IMR-90 (cell line): ENCODE data around the gene CLDN11. TPM values are rescaled to one million over a fixed set of nuclear protein-coding genes. Genes with fewer than 3 reads are reported as not detected.
A peak's percentile ranks its signal among the peaks of the same experiment; 100 is the strongest.

ENCODE experiments used
- ATAC-seq: fragments of 200-7000 bp; cut with Tn5 transposase; 2 replicates; pipeline ENCODE4 v1.9.1; 2020; ENCODE audit warnings: low read depth, mild to moderate bottlenecking, moderate library complexity
- BruUV-seq: library from RNA; stranded (reverse); fragments of 400-500 nt; replicated peaks from 2 replicates; lab custom pipeline; 2021; lab: Mats Ljungman, UMichigan
- CTCF ChIA-PET: fragments of 300-600 bp; formaldehyde crosslinking; extraction: SDS; loops from one replicate; lab custom pipeline; 2021; ENCODE audit warnings: antibody characterized with exemption; lab: Yijun Ruan, JAX
- POLR2A ChIA-PET: fragments of 300-600 bp; sonication (Branson Sonifier 250); formaldehyde crosslinking; loops from one replicate; lab custom pipeline; 2022; ENCODE audit warnings: antibody characterized with exemption; ENCODE audit not compliant: unreplicated experiment; lab: Charles Lee
- DNase-seq: peaks from one replicate; pipeline ENCODE4 v3.0.0; 2013
- H2AFZ ChIP-seq: replicated peaks from 2 replicates; pipeline ENCODE3; 2013; ENCODE audit warnings: low read length, mild to moderate bottlenecking; ENCODE audit not compliant: poor library complexity
- H2AK5ac ChIP-seq: 2 replicates; pipeline ENCODE4 v1.6.1; 2013; ENCODE audit warnings: low read depth, low read length, inconsistent platforms
- H2AK9ac ChIP-seq: replicated peaks from 2 replicates; pipeline ENCODE3; 2013; ENCODE audit warnings: mild to moderate bottlenecking, low read depth, low read length, moderate library complexity; ENCODE audit not compliant: poor library complexity
- H2BK120ac ChIP-seq: 2 replicates; pipeline ENCODE4 v1.6.1; 2013; ENCODE audit warnings: low read depth, low read length, inconsistent platforms
- H2BK15ac ChIP-seq: 3 replicates; pipeline ENCODE4 v1.6.1; 2013; ENCODE audit warnings: low read depth, low read length, inconsistent platforms
- H2BK20ac ChIP-seq: 2 replicates; pipeline ENCODE4 v1.6.1; 2013; ENCODE audit warnings: low read depth, mild to moderate bottlenecking, inconsistent platforms, low read length, moderate library complexity
- H2BK5ac ChIP-seq: 2 replicates; pipeline ENCODE4 v1.6.1; 2013; ENCODE audit warnings: mild to moderate bottlenecking, low read depth, low read length, inconsistent platforms; ENCODE audit not compliant: poor library complexity, severe bottlenecking
- H3K14ac ChIP-seq: replicated peaks from 2 replicates; pipeline ENCODE4 v1.6.1; 2013; ENCODE audit warnings: low read depth, low read length, inconsistent platforms
- H3K18ac ChIP-seq: 2 replicates; pipeline ENCODE4 v1.6.1; 2013; ENCODE audit warnings: low read depth, low read length, control low read depth
- H3K23ac ChIP-seq: 2 replicates; pipeline ENCODE4 v1.6.1; 2013; ENCODE audit warnings: low read depth, low read length, inconsistent platforms
- H3K27ac ChIP-seq: 2 replicates; pipeline ENCODE4 v1.5.1; 2013; ENCODE audit warnings: mild to moderate bottlenecking, control low read depth, low read length; ENCODE audit not compliant: insufficient read depth
- H3K27me3 ChIP-seq: 2 replicates; pipeline ENCODE4 v1.6.1; 2013; ENCODE audit warnings: low read length; ENCODE audit not compliant: control insufficient read depth, insufficient read depth
- H3K36me3 ChIP-seq: 2 replicates; pipeline ENCODE4 v1.6.1; 2013; ENCODE audit warnings: low read length, mixed read lengths; ENCODE audit not compliant: control insufficient read depth, insufficient read depth
- H3K4ac ChIP-seq: 2 replicates; pipeline ENCODE4 v1.6.1; 2013; ENCODE audit warnings: low read depth, low read length, inconsistent platforms
- H3K4me1 ChIP-seq: 2 replicates; pipeline ENCODE4 v1.6.1; 2013; ENCODE audit warnings: low read length, mixed read lengths; ENCODE audit not compliant: control insufficient read depth, insufficient read depth
- H3K4me2 ChIP-seq: 2 replicates; pipeline ENCODE4 v1.6.1; 2013; ENCODE audit warnings: low read depth, mild to moderate bottlenecking, control low read depth, low read length, moderate library complexity
- H3K4me3 ChIP-seq: 2 replicates; pipeline ENCODE4 v1.5.1; 2013; ENCODE audit warnings: low read depth, mild to moderate bottlenecking, control low read depth, low read length, moderate library complexity; ENCODE audit not compliant: insufficient read depth
- H3K56ac ChIP-seq: 2 replicates; pipeline ENCODE4 v1.6.1; 2013; ENCODE audit warnings: low read length, inconsistent platforms; ENCODE audit not compliant: insufficient read depth; ENCODE audit errors: extremely low read depth
- H3K79me1 ChIP-seq, 2 experiments: 2 replicates each; pipeline ENCODE4 v1.6.1; 2013; ENCODE audit warnings: low read length in 2 of 2, inconsistent platforms in 1 of 2, low read depth in 1 of 2
- H3K9ac ChIP-seq: 2 replicates; pipeline ENCODE4 v1.6.1; 2013; ENCODE audit warnings: low read depth, low read length, control low read depth
- H3K9me1 ChIP-seq: 2 replicates; pipeline ENCODE4 v1.6.1; 2013; ENCODE audit warnings: low read length, inconsistent platforms; ENCODE audit not compliant: insufficient read depth
- H3K9me3 ChIP-seq: 2 replicates; pipeline ENCODE4 v1.6.1; 2013; ENCODE audit warnings: low read length; ENCODE audit not compliant: control insufficient read depth, insufficient read depth
- H4K20me1 ChIP-seq: 2 replicates; pipeline ENCODE4 v1.6.1; 2013; ENCODE audit warnings: low read length, inconsistent platforms; ENCODE audit not compliant: insufficient read depth
- H4K5ac ChIP-seq: 2 replicates; pipeline ENCODE4 v1.6.1; 2013; ENCODE audit warnings: mild to moderate bottlenecking, low read depth, low read length, control low read depth
- H4K8ac ChIP-seq, 2 experiments: 2 replicates each; pipeline ENCODE4 v1.6.1; 2013; ENCODE audit warnings: low read depth in 2 of 2, low read length in 2 of 2, control low read depth in 1 of 2, inconsistent platforms in 1 of 2
- H4K91ac ChIP-seq: 2 replicates; pipeline ENCODE4 v1.6.1; 2013; ENCODE audit warnings: low read depth, low read length, inconsistent platforms; ENCODE audit not compliant: insufficient read depth
- BHLHE40 ChIP-seq: fragments of 150-350 bp; IDR thresholded peaks from 2 replicates; pipeline ENCODE4 v1.6.1; 2016; ENCODE audit warnings: mild to moderate bottlenecking, low read depth, low read length
- ELK1 ChIP-seq: fragments of 150-350 bp; IDR thresholded peaks from 2 replicates; pipeline ENCODE4 v1.6.1; 2016; ENCODE audit warnings: low read depth, mild to moderate bottlenecking, low read length, moderate library complexity, borderline replicate concordance
- FOS ChIP-seq: fragments of 150-350 bp; IDR thresholded peaks from 2 replicates; pipeline ENCODE4 v1.6.1; 2016; ENCODE audit warnings: low read depth, low read length
- MAZ ChIP-seq: IDR thresholded peaks from 2 replicates; pipeline ENCODE4 v1.6.1; 2012; ENCODE audit warnings: low read depth, mild to moderate bottlenecking, low read length, improper control_type of control experiment, moderate library complexity, borderline replicate concordance
- MXI1 ChIP-seq: IDR thresholded peaks from 2 replicates; pipeline ENCODE4 v1.6.1; 2012; ENCODE audit warnings: low read depth, mild to moderate bottlenecking, low read length, moderate library complexity, borderline replicate concordance
- RCOR1 ChIP-seq: IDR thresholded peaks from 2 replicates; pipeline ENCODE4 v1.6.1; 2012; ENCODE audit warnings: mild to moderate bottlenecking, low read length, improper control_type of control experiment; ENCODE audit not compliant: insufficient replicate concordance
- SMC3 ChIP-seq: fragments of 150-350 bp; IDR thresholded peaks from 2 replicates; pipeline ENCODE4 v1.6.1; 2016; ENCODE audit warnings: low read depth, mild to moderate bottlenecking, antibody characterized with exemption, low read length, moderate library complexity
- WGBS, 2 experiments: methylation state at CpG; one replicate each; pipeline versions ENCODE4 v1.1.5 to v1.1.7; 2013; ENCODE audit warnings: missing lambda C conversion rate in 2 of 2; ENCODE audit not compliant: insufficient read length in 1 of 2; ENCODE audit errors: extremely low coverage in 2 of 2; 5-methylcytosine and 5-hydroxymethylcytosine counted together
- dilution Hi-C: fragments of 300-500 bp; cut with HindIII; formaldehyde crosslinking; loops from one replicate; pipeline ENCODE4 v1.14.3; 2018; ENCODE audit warnings: low sequenced_read_pairs; ENCODE audit not compliant: unreplicated experiment
- in situ Hi-C: fragments of 300-500 bp; cut with MboI; formaldehyde crosslinking; loops from 3 replicates; pipeline ENCODE4 v1.14.3; 2019; ENCODE audit warnings: low sequenced_read_pairs, inconsistent platforms, mixed read lengths
- intact Hi-C: fragments of 100-400 bp; cut with micrococcal nuclease; formaldehyde crosslinking; loops from 2 replicates; pipeline ENCODE4 v1.10.0; 2022
- polyA plus RNA-seq, 3 experiments: library from polyadenylated mRNA; depleted of rRNA; stranded (reverse); fragments of >200 nt; gene quantifications; 2 replicates each; pipeline ENCODE4 v1.2.3, GENCODE V29; 2012; ENCODE audit warnings: low replicate concordance in 1 of 3
- total RNA-seq: library from RNA; depleted of rRNA; stranded (reverse); fragments of >200 nt; gene quantifications from 2 replicates; pipeline ENCODE4 v1.2.3, GENCODE V29; 2012

Gene CLDN11
- total and polyA plus RNA-seq, 2 of the 4 experiments (the other 2 are of a cell fraction), result 245 to 318 TPM

- Histone ChIP-seq H3K14ac (peak overlapping the region; percentile 11), H3K9ac (peak overlapping the region; percentile 75)
- dilution Hi-C loops, result no loop called here
These were observed 2.5 kb downstream of the CLDN11 start for GRCh38 chr3:170421111-170421641.

More at GRCh38 chr3:170421111-170421641, 2.5 kb downstream of the CLDN11 start:
- Histone ChIP-seq H2BK5ac (peak overlapping the region; percentile 19), H4K20me1 (peaks cover 36% of the 10 kb centered on the region), H3K4me2 (peak overlapping the region; percentile 82), H3K9me1 (peaks cover 13% of the 10 kb centered on the region), H4K8ac (peak overlapping the region; percentile 54 to 82), H2AK5ac (peak overlapping the region; percentile 57), H3K79me1 (peaks cover 21 to 66% of the 10 kb centered on the region in 2 experiments), H3K36me3 (peaks cover 36% of the 10 kb centered on the region), H3K18ac (peak overlapping the region; percentile 55; the same call in 1 of the 2 replicates), H3K23ac (peak overlapping the region; percentile 87), H3K9me3 (no peaks in the 10 kb centered on the region), H2BK120ac (peak overlapping the region; percentile 34), H3K27me3 (no peaks in the 10 kb centered on the region), H3K4me1 (peaks cover 7% of the 10 kb centered on the region), H4K91ac (peak overlapping the region; percentile 53), H4K5ac (peak overlapping the region; percentile 41; the same call in 1 of the 2 replicates), H2AK9ac (peak overlapping the region; percentile 86), H2BK20ac (peak overlapping the region; percentile 43; the same call in 1 of the 2 replicates), H3K4me3 (peak overlapping the region; percentile 46), H3K4ac (peak overlapping the region; percentile 53), H3K56ac (peak overlapping the region; percentile 57; the same call in 1 of the 2 replicates), H2BK15ac (peak overlapping the region; percentile 22; the same call in 1 of the 3 replicates), H2AFZ (peak overlapping the region; percentile 79), H3K27ac (peak overlapping the region; percentile 93)
- intact Hi-C loops (no loop called here), in situ Hi-C loops (loop anchor here (10.0 kb wide), 1 partner anchor 274 kb away; no protein-coding TSS in a partner anchor)
- 57% methylated on average over 2 of the region's 12 CpGs; no CpG with 5 or more reads in 1 of the 2 experiments for WGBS, 2 experiments
- TF ChIP-seq SMC3, result no peak
- TF ChIP-seq RCOR1, result no peak
- no peak for TF ChIP-seq FOS
- peak; percentile 75; the same call in 1 of the 2 replicates for TF ChIP-seq BHLHE40
- TF ChIP-seq MAZ, result no peak
- TF ChIP-seq ELK1, result no peak
- TF ChIP-seq MXI1, result 0 out of 2 replicates have a peak, but pooled peaks have one; percentile 7
- DNase-seq (peak; percentile 44), ATAC-seq (no peak)
- ChIA-PET CTCF (interaction anchor here (1.2 kb wide), 1 partner anchor 391 kb away, joined by 3 read pairs; no protein-coding TSS in a partner anchor), POLR2A (no interaction called here)
- BruUV-seq, result no TSS peak
